SH-SY5Y (cell line): ENCODE measurements around the gene ALOX12.

Experiments used
- GATA2 ChIP-seq: IDR thresholded peaks from 2 replicates; pipeline ENCODE4 v1.6.1; 2011; ENCODE audit warnings: mild to moderate bottlenecking, low read depth, low read length
- GATA3 ChIP-seq: IDR thresholded peaks from 2 replicates; pipeline ENCODE4 v1.6.1; 2011; ENCODE audit warnings: low read depth, mild to moderate bottlenecking, low read length, moderate library complexity

DNA sequence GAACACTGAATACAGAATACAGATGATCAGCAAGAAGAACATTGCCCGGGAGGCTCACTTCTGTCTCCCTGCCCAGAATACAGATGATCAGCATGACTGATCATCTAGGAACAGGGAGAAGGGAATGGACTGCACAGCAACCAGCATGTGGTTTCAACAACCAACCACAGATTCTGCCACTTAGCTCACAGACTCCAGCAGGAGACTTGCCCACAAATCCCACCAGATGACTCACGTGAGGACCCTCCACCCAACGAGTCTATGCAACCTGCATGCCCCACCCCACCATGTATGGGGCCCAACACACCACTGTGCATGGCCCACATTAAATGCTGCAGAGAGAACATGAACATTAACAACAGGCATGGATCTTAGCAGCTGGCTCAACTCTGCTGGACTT, 36.1 kb upstream of the ALOX12 start:
- TF ChIP-seq GATA2 (no peak), GATA3 (no peak)
